Muscle layer of colon (tissue), 2 donors: ENCODE results near the gene R3HDM1.
"Not testable (repeated sequence)": the region's sequence is repeated elsewhere in the genome, so short reads cannot be mapped to it uniquely, and the experiment has no call there.

Source experiments
- H3K27ac ChIP-seq: one replicate; pipeline ENCODE4 v1.7.0; 2013; ENCODE audit warnings: low read depth, mild to moderate bottlenecking, low read length, moderate library complexity
- H3K27me3 ChIP-seq, 2 donors: one replicate each; pipeline ENCODE4 v1.7.0; 2013; ENCODE audit warnings: low read length in 2 of 2, mild to moderate bottlenecking in 2 of 2; ENCODE audit not compliant: insufficient read depth in 2 of 2, control insufficient read depth in 1 of 2
- H3K36me3 ChIP-seq: one replicate; pipeline ENCODE4 v1.7.0; 2013; ENCODE audit warnings: mild to moderate bottlenecking, low read length; ENCODE audit not compliant: insufficient read depth
- H3K4me1 ChIP-seq: one replicate; pipeline ENCODE4 v1.7.0; 2013; ENCODE audit warnings: mild to moderate bottlenecking, low read length; ENCODE audit not compliant: insufficient read depth
- H3K4me3 ChIP-seq, 2 donors: one replicate each; pipeline ENCODE4 v1.7.0; 2013; ENCODE audit warnings: low read length in 2 of 2, low read depth in 1 of 2, mild to moderate bottlenecking in 1 of 2, moderate library complexity in 1 of 2
- H3K9ac ChIP-seq: one replicate; pipeline ENCODE4 v1.7.0; 2013; ENCODE audit warnings: low read length
- H3K9me3 ChIP-seq: one replicate; pipeline ENCODE4 v1.7.0; 2013; ENCODE audit warnings: mild to moderate bottlenecking, low read length
- donor health status: abdominal sarcoma.
- donor health status: Adenocarcinoma of cecum.

R3HDM1 gene

GRCh38 chr2:135531231-135532197, at the start of gene R3HDM1:
TSS of gene R3HDM1 (plus strand) at chr2:135531484. CDS start at chr2:135604846, 73,362 bp downstream.
- H3K9ac ChIP-seq = peak within 1 kb of the TSS; percentile 55
- no peaks in the 10 kb centered on the region for H3K9me3 ChIP-seq
- no peaks in the 10 kb centered on the region for H3K27me3 ChIP-seq
- no peaks in the 10 kb centered on the region for H3K36me3 ChIP-seq
- peaks cover 6% of the 10 kb centered on the region for H3K4me1 ChIP-seq
- H3K4me3 ChIP-seq = peak within 1 kb of the TSS; percentile 86 to 95
- H3K27ac ChIP-seq = peak within 1 kb of the TSS; percentile 88

- H3K27ac ChIP-seq = no peak overlapping the region
- H3K4me1 ChIP-seq = no peaks in the 10 kb centered on the region
- no peak overlapping the region for H3K9ac ChIP-seq
- no peak overlapping the region for H3K4me3 ChIP-seq
- no peaks in the 10 kb centered on the region for H3K36me3 ChIP-seq
- H3K27me3 ChIP-seq = no peaks in the 10 kb centered on the region
- H3K9me3 ChIP-seq = no peaks in the 10 kb centered on the region
Observed at GRCh38 chr2:135485441-135485840, 45.8 kb upstream of the R3HDM1 start.

- H3K9ac ChIP-seq = no peak overlapping the region
- no peak overlapping the region for H3K4me3 ChIP-seq
- H3K36me3 ChIP-seq = no peaks in the 10 kb centered on the region
- no peaks in the 10 kb centered on the region for H3K27me3 ChIP-seq
- H3K9me3 ChIP-seq = no peaks in the 10 kb centered on the region
- no peak overlapping the region for H3K27ac ChIP-seq
- no peaks in the 10 kb centered on the region for H3K4me1 ChIP-seq
Observed at GRCh38 chr2:135490376-135490775, 40.9 kb upstream of the R3HDM1 start.

- no peaks in the 10 kb centered on the region for H3K36me3 ChIP-seq
- H3K27ac ChIP-seq = no peak overlapping the region
- H3K27me3 ChIP-seq = no peaks in the 10 kb centered on the region
Observed at GRCh38 chr2:135494503-135494902, 36.8 kb upstream of the R3HDM1 start.

GRCh38 chr2:135494917-135495316, 36.4 kb upstream of the R3HDM1 start:
- H3K9ac ChIP-seq = no peak overlapping the region

More at GRCh38 chr2:135494503-135494902, 36.8 kb upstream of the R3HDM1 start:
- no peaks in the 10 kb centered on the region for H3K9me3 ChIP-seq
- no peaks in the 10 kb centered on the region for H3K4me1 ChIP-seq
- H3K9ac ChIP-seq = no peak overlapping the region
- no peak overlapping the region for H3K4me3 ChIP-seq

GRCh38 chr2:135498588-135498987, 32.7 kb upstream of the R3HDM1 start:
- H3K36me3 ChIP-seq, H3K9ac ChIP-seq, H3K27ac ChIP-seq: not testable (repeated sequence)

More at GRCh38 chr2:135494917-135495316, 36.4 kb upstream of the R3HDM1 start:
- H3K27ac ChIP-seq = no peak overlapping the region
- H3K27me3 ChIP-seq = no peaks in the 10 kb centered on the region
- H3K9me3 ChIP-seq = no peaks in the 10 kb centered on the region
- H3K36me3 ChIP-seq = no peaks in the 10 kb centered on the region
- H3K4me1 ChIP-seq = no peaks in the 10 kb centered on the region
- H3K4me3 ChIP-seq = no peak overlapping the region

GRCh38 chr2:135504811-135505210, 26.5 kb upstream of the R3HDM1 start:
- Histone ChIP-seq H3K27me3 (no peaks in the 10 kb centered on the region), H3K27ac (no peak overlapping the region)

More at GRCh38 chr2:135498588-135498987, 32.7 kb upstream of the R3HDM1 start:
- not testable (repeated sequence) for H3K9me3 ChIP-seq, H3K27me3 ChIP-seq, H3K4me1 ChIP-seq, H3K4me3 ChIP-seq

GRCh38 chr2:135510577-135510976, 20.7 kb upstream of the R3HDM1 start:
- no peak overlapping the region for H3K9ac ChIP-seq
- no peaks in the 10 kb centered on the region for H3K4me1 ChIP-seq
- H3K36me3 ChIP-seq = no peaks in the 10 kb centered on the region
- H3K27me3 ChIP-seq = no peaks in the 10 kb centered on the region
- H3K27ac ChIP-seq = no peak overlapping the region
- no peaks in the 10 kb centered on the region for H3K9me3 ChIP-seq
- H3K4me3 ChIP-seq = no peak overlapping the region

More at GRCh38 chr2:135504811-135505210, 26.5 kb upstream of the R3HDM1 start:
- Histone ChIP-seq H3K36me3 (no peaks in the 10 kb centered on the region), H3K9ac (no peak overlapping the region), H3K9me3 (no peaks in the 10 kb centered on the region), H3K4me3 (no peak overlapping the region), H3K4me1 (no peaks in the 10 kb centered on the region)

GRCh38 chr2:135512099-135512498, 19.2 kb upstream of the R3HDM1 start:
- H3K36me3 ChIP-seq = no peaks in the 10 kb centered on the region
- H3K9ac ChIP-seq = no peak overlapping the region
- no peaks in the 10 kb centered on the region for H3K27me3 ChIP-seq
- H3K27ac ChIP-seq = no peak overlapping the region
- no peak overlapping the region for H3K4me3 ChIP-seq
- H3K9me3 ChIP-seq = no peaks in the 10 kb centered on the region
- no peaks in the 10 kb centered on the region for H3K4me1 ChIP-seq

- Histone ChIP-seq H3K27ac (no peak overlapping the region), H3K27me3 (no peaks in the 10 kb centered on the region), H3K9me3 (no peaks in the 10 kb centered on the region), H3K4me1 (no peaks in the 10 kb centered on the region), H3K36me3 (no peaks in the 10 kb centered on the region), H3K9ac (no peak overlapping the region), H3K4me3 (no peak overlapping the region)
Observed at GRCh38 chr2:135525786-135526185, 5.5 kb upstream of the R3HDM1 start.

- no peak overlapping the region for H3K9ac ChIP-seq
- H3K27ac ChIP-seq = no peak overlapping the region
- no peaks in the 10 kb centered on the region for H3K9me3 ChIP-seq
- H3K4me1 ChIP-seq = peaks cover 6% of the 10 kb centered on the region
- H3K4me3 ChIP-seq = no peak overlapping the region
- H3K36me3 ChIP-seq = no peaks in the 10 kb centered on the region
- no peaks in the 10 kb centered on the region for H3K27me3 ChIP-seq
Observed at GRCh38 chr2:135528006-135528405, 3.3 kb upstream of the R3HDM1 start.
